ENCODE measurements around the gene NPIPB8. TPM values are rescaled to one million over a fixed set of nuclear protein-coding genes. Genes with fewer than 3 reads are reported as not detected.

Gene NPIPB8
- total and polyA plus RNA-seq, 2 of the 13 experiments (the other 11 are each of a cell fraction or from before 2014, with no cell fraction given) = 0.49 to 2.3 TPM

DNA sequence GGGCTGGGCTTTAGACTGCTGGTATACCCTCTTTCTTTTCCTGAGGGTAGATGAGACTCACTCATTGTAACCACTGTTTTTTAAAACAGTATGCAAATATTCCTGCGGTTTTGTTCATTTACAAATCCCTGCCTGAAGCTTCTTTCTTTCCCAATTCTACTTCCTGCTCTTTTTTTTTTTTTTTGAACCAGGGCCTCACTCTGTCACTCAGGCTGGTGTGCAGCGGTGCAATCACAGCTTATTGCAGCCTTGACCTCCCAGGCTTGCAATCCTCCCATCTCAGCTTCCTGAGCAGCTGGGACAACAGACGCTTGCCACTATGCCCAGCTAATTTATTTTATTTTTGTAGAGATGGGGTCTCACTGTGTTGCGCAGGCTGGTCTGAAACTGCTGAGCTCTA lies 20.0 kb upstream of the NPIPB8 start (continued):
- TF ChIP-seq ZGPAT (CRISPR knock-in tag; IDR thresholded peaks at IDR 0.05) (no peak), SOX13 (IDR thresholded peaks at IDR 0.05) (peak; percentile 42; the same call in 1 of the 2 replicates), SOX13 (CRISPR knock-in tag; conservative IDR thresholded peaks at IDR 0.05 in 1 of 2, IDR thresholded peaks at IDR 0.05 in 1 of 2) (peak in 1 of 2 experiments; percentile 46; a peak in 1 of 4 replicates), ZNF317 (CRISPR knock-in tag; IDR thresholded peaks at IDR 0.05) (no peak), PHF20 (CRISPR knock-in tag; IDR thresholded peaks at IDR 0.05) (no peak), FOXK1 (CRISPR knock-in tag; IDR thresholded peaks at IDR 0.05; ENCODE audit: borderline replicate concordance, low read depth) (no peak), NCOA2 (CRISPR knock-in tag; IDR thresholded peaks at IDR 0.05) (peak; percentile 51; the same call in 1 of the 2 replicates), CHD2 (IDR thresholded peaks at IDR 0.05; ENCODE audit: low read depth, low read length) (no peak), HMGA1 (CRISPR knock-in tag; conservative IDR thresholded peaks at IDR 0.05) (no peak), KLF9 (CRISPR knock-in tag; IDR thresholded peaks at IDR 0.05; ENCODE audit: low read depth) (no peak), ZNF292 (CRISPR knock-in tag; IDR thresholded peaks at IDR 0.05; ENCODE audit: borderline replicate concordance, low read depth) (no peak), U2AF2 (IDR thresholded peaks at IDR 0.05; ENCODE audit: low read depth, low read length) (no peak), FOXK2 (IDR thresholded peaks at IDR 0.05) (no peak), GTF3A (CRISPR knock-in tag; conservative IDR thresholded peaks at IDR 0.05) (no peak), MIXL1 (CRISPR knock-in tag; IDR thresholded peaks at IDR 0.05) (no peak), CBFB (CRISPR knock-in tag; IDR thresholded peaks at IDR 0.05) (no peak), ATF2 (CRISPR knock-in tag; IDR thresholded peaks at IDR 0.05) (no peak), THAP11 (CRISPR knock-in tag; IDR thresholded peaks at IDR 0.05) (peak; percentile 42; the same call in 1 of the 2 replicates), BORCS8-MEF2B (CRISPR knock-in tag; IDR thresholded peaks at IDR 0.05) (no peak), ZBTB46 (CRISPR knock-in tag; IDR thresholded peaks at IDR 0.05; ENCODE audit: borderline replicate concordance) (no peak), ZNF619 (CRISPR knock-in tag; IDR thresholded peaks at IDR 0.05) (no peak), MYC (CRISPR knock-in tag; IDR thresholded peaks at IDR 0.05; ENCODE audit: borderline replicate concordance) (no peak), ZNF879 (CRISPR knock-in tag; IDR thresholded peaks at IDR 0.05) (no peak), NFRKB (IDR thresholded peaks at IDR 0.05) (no peak), YEATS2 (CRISPR knock-in tag; IDR thresholded peaks at IDR 0.05; ENCODE audit: borderline replicate concordance) (no peak), ZNF720 (CRISPR knock-in tag; IDR thresholded peaks at IDR 0.05) (no peak)
- TF ChIP-seq, protein P1, sequence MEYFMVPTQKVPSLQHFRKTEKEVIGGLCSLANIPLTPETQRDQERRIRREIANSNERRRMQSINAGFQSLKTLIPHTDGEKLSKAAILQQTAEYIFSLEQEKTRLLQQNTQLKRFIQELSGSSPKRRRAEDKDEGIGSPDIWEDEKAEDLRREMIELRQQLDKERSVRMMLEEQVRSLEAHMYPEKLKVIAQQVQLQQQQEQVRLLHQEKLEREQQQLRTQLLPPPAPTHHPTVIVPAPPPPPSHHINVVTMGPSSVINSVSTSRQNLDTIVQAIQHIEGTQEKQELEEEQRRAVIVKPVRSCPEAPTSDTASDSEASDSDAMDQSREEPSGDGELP (IDR thresholded peaks at IDR 0.05; ENCODE audit: borderline replicate concordance, low read depth) = peak; percentile 79; the same call in 1 of the 2 replicates
- TF ChIP-seq, protein P2, sequence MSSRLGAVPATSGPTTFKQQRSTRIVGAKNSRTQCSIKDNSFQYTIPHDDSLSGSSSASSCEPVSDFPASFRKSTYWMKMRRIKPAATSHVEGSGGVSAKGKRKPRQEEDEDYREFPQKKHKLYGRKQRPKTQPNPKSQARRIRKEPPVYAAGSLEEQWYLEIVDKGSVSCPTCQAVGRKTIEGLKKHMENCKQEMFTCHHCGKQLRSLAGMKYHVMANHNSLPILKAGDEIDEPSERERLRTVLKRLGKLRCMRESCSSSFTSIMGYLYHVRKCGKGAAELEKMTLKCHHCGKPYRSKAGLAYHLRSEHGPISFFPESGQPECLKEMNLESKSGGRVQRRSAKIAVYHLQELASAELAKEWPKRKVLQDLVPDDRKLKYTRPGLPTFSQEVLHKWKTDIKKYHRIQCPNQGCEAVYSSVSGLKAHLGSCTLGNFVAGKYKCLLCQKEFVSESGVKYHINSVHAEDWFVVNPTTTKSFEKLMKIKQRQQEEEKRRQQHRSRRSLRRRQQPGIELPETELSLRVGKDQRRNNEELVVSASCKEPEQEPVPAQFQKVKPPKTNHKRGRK (CRISPR knock-in tag; IDR thresholded peaks at IDR 0.05) = no peak

Data from HepG2 (cell line).